ENCODE measurements around the gene CELF5.

Gene CELF5

GRCh38 chr19:3236272-3236671 lies 11.8 kb downstream of the CELF5 start:
- in situ Hi-C loops (cut with MboI; ENCODE audit: low sequenced_read_pairs) = no loop called here

GRCh38 chr19:3238066-3238561 lies 13.7 kb downstream of the CELF5 start:
- in situ Hi-C loops (cut with MboI; ENCODE audit: low sequenced_read_pairs) = no loop called here

- in situ Hi-C loops (cut with MboI; ENCODE audit: low sequenced_read_pairs) = no loop called here
These were observed 14.9 kb downstream of the CELF5 start for GRCh38 chr19:3239367-3239766.

- in situ Hi-C loops (cut with MboI; ENCODE audit: low sequenced_read_pairs) = no loop called here
These were observed 19.6 kb downstream of the CELF5 start for GRCh38 chr19:3243819-3244700.

- in situ Hi-C loops (cut with MboI; ENCODE audit: low sequenced_read_pairs) = no loop called here
These were observed 20.6 kb downstream of the CELF5 start for GRCh38 chr19:3245050-3245449.

- in situ Hi-C loops (cut with MboI; ENCODE audit: low sequenced_read_pairs) = no loop called here
These were observed 24.4 kb downstream of the CELF5 start for GRCh38 chr19:3248728-3249326.

GRCh38 chr19:3249408-3249807 lies 24.9 kb downstream of the CELF5 start:
- in situ Hi-C loops (cut with MboI; ENCODE audit: low sequenced_read_pairs) = no loop called here

- in situ Hi-C loops (cut with MboI; ENCODE audit: low sequenced_read_pairs) = no loop called here
These were observed 26.2 kb downstream of the CELF5 start for GRCh38 chr19:3250675-3251074.

GRCh38 chr19:3251229-3251628 lies 26.8 kb downstream of the CELF5 start:
- in situ Hi-C loops (cut with MboI; ENCODE audit: low sequenced_read_pairs) = no loop called here

GRCh38 chr19:3252650-3253049 lies 28.2 kb downstream of the CELF5 start:
- in situ Hi-C loops (cut with MboI; ENCODE audit: low sequenced_read_pairs) = no loop called here

- in situ Hi-C loops (cut with MboI; ENCODE audit: low sequenced_read_pairs) = no loop called here
These were observed 28.8 kb downstream of the CELF5 start for GRCh38 chr19:3253270-3253669.

- in situ Hi-C loops (cut with MboI; ENCODE audit: low sequenced_read_pairs) = no loop called here
These were observed 30.1 kb downstream of the CELF5 start for GRCh38 chr19:3254520-3254919.

- in situ Hi-C loops (cut with MboI; ENCODE audit: low sequenced_read_pairs) = no loop called here
These were observed 32.6 kb downstream of the CELF5 start for GRCh38 chr19:3257071-3257470.

- in situ Hi-C loops (cut with MboI; ENCODE audit: low sequenced_read_pairs) = no loop called here
These were observed 37.9 kb downstream of the CELF5 start for GRCh38 chr19:3262362-3262761.

GRCh38 chr19:3263866-3264265 lies 39.4 kb downstream of the CELF5 start:
- in situ Hi-C loops (cut with MboI; ENCODE audit: low sequenced_read_pairs) = no loop called here

GRCh38 chr19:3265432-3265831 lies 41.0 kb downstream of the CELF5 start:
- in situ Hi-C loops (cut with MboI; ENCODE audit: low sequenced_read_pairs) = no loop called here

GRCh38 chr19:3266092-3266693 lies 41.7 kb downstream of the CELF5 start:
- in situ Hi-C loops (cut with MboI; ENCODE audit: low sequenced_read_pairs) = no loop called here

- in situ Hi-C loops (cut with MboI; ENCODE audit: low sequenced_read_pairs) = no loop called here
These were observed 42.5 kb downstream of the CELF5 start for GRCh38 chr19:3266792-3267514.

GRCh38 chr19:3268326-3268725 lies 43.9 kb downstream of the CELF5 start:
- in situ Hi-C loops (cut with MboI; ENCODE audit: low sequenced_read_pairs) = no loop called here

GRCh38 chr19:3268763-3269162 lies 44.3 kb downstream of the CELF5 start:
- in situ Hi-C loops (cut with MboI; ENCODE audit: low sequenced_read_pairs) = no loop called here
